Mesothelial cell of epicardium (in vitro differentiated cells): ENCODE measurements around the gene IL7R. TPM values are rescaled to one million over a fixed set of nuclear protein-coding genes. Genes with fewer than 3 reads are reported as not detected.

ENCODE experiments used
- DNase-seq, 2 experiments: peaks; one replicate each; pipeline ENCODE4 v3.0.0; 2021; ENCODE audit warnings: low spot score in 2 of 2; ENCODE audit not compliant: unreplicated experiment in 2 of 2
- H3K27ac Mint-ChIP-seq: 2 replicates; pipeline ENCODE4 v1.8.0; 2021; ENCODE audit warnings: mixed read lengths
- H3K27me3 Mint-ChIP-seq: 2 replicates; pipeline ENCODE4 v1.8.0; 2021; ENCODE audit warnings: low read depth, mixed read lengths
- H3K36me3 Mint-ChIP-seq: 2 replicates; pipeline ENCODE4 v1.8.0; 2021; ENCODE audit warnings: mixed read lengths
- H3K4me1 Mint-ChIP-seq: 2 replicates; pipeline ENCODE4 v1.8.0; 2021; ENCODE audit warnings: mixed read lengths
- H3K4me3 Mint-ChIP-seq: 2 replicates; pipeline ENCODE4 v1.8.0; 2021; ENCODE audit warnings: mild to moderate bottlenecking, moderate library complexity, mixed read lengths
- H3K9me3 Mint-ChIP-seq: 2 replicates; pipeline ENCODE4 v1.8.0; 2021; ENCODE audit warnings: mixed read lengths
- total RNA-seq: library from RNA; stranded (reverse); gene quantifications from 3 replicates; pipeline ENCODE4 v1.2.1, GENCODE V29; 2021
- TF ChIP-seq, protein P1 (sequence below): fragments of 200-600 bp; sonication (generic); IDR thresholded peaks from one replicate; pipeline ENCODE4 v1.5.0; 2021; ENCODE audit warnings: antibody characterized with exemption; ENCODE audit not compliant: unreplicated experiment

Gene IL7R
- total RNA-seq, 1 donor from 2014 or later: 0.13 TPM

DNA sequence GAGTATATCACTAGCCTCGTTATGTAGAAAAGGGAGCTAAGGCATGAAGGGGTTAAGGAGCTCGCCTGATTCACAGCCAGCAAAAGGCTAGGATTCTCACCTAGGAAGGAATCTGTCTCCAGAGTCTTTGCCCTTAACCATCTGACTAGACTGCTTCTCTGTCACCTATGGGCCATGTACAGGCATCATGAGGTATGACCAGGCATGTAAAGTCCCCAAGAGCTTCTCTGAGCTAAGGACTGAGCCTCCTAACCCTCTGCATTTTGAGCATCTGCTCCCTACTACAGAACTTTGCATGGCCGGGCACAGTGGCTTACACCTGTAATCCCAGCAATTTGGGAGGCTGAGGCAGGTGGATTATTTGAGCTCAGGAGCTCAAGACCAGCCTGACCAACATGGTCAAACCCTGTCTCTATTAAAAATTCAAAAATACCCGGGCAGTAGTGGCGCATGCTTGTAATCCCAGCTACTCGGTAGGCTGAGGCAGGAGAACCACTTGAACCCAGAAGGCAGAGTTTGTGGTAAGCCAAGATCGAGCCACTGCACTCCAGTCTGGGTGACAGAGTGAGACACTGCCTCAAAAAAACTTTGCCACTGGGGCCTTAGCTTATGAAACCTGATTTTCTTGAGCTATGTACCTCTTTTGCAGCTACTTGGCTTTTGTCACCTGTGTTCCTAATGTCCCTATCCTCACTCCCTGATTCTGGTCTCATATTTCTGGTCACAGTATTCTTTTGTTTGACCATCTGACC is 33.2 kb upstream of the IL7R start:
- H3K4me1 Mint-ChIP-seq: no peaks in the 10 kb centered on the region
- H3K27ac Mint-ChIP-seq: no peak overlapping the region
- peaks cover 39% of the 10 kb centered on the region for H3K27me3 Mint-ChIP-seq
- H3K4me3 Mint-ChIP-seq: no peak overlapping the region
- H3K9me3 Mint-ChIP-seq: no peaks in the 10 kb centered on the region
- TF ChIP-seq, protein P1, sequence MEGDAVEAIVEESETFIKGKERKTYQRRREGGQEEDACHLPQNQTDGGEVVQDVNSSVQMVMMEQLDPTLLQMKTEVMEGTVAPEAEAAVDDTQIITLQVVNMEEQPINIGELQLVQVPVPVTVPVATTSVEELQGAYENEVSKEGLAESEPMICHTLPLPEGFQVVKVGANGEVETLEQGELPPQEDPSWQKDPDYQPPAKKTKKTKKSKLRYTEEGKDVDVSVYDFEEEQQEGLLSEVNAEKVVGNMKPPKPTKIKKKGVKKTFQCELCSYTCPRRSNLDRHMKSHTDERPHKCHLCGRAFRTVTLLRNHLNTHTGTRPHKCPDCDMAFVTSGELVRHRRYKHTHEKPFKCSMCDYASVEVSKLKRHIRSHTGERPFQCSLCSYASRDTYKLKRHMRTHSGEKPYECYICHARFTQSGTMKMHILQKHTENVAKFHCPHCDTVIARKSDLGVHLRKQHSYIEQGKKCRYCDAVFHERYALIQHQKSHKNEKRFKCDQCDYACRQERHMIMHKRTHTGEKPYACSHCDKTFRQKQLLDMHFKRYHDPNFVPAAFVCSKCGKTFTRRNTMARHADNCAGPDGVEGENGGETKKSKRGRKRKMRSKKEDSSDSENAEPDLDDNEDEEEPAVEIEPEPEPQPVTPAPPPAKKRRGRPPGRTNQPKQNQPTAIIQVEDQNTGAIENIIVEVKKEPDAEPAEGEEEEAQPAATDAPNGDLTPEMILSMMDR: no peak
- no peaks in the 10 kb centered on the region for H3K36me3 Mint-ChIP-seq
- DNase-seq: no peak

DNA sequence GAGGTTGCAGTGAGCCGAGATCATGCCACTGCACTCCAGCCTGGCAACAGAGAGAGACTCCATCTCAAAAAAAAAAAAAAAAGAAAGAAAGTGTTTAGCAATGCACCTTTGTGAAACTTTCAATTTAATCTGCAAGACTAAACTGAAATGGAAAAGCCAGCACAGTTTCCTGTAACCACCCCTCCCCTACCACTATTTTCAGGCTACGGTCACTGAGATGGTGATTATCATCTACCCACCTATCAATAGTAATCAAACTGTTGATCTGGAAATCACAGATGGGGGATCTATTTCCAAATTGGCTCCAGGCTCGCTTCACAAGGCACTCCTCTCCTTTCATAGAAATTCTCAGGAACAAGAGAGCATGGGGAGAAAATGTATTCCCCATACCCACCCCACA is 30.6 kb upstream of the IL7R start:
- Mint-ChIP-seq H3K27ac (no peak overlapping the region), H3K4me3 (no peak overlapping the region), H3K36me3 (no peaks in the 10 kb centered on the region), H3K27me3 (peaks cover 30% of the 10 kb centered on the region), H3K9me3 (no peaks in the 10 kb centered on the region), H3K4me1 (no peaks in the 10 kb centered on the region)
- TF ChIP-seq, protein P1: no peak
- DNase-seq: no peak

DNA sequence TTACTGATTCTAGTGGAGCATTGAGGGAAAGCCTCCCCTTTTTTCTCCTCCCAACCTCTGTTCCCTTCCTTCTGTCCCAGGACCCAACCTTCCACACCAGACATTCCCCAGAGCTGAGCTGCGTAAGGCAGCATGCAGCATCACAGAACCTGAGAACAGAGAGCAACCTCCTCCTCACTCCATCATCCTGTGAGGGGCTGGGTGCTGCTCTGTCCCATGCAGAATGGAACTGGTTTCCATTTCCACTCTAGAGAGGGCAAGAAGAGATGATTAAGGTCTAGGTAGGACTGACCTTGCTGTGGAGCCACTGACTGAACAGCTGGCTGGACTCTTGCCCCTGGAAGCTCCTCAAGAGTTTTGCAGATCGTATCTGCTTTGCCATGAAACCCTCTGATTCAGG is 30.1 kb upstream of the IL7R start:
- no peak for DNase-seq
- H3K4me1 Mint-ChIP-seq: no peaks in the 10 kb centered on the region
- H3K9me3 Mint-ChIP-seq: no peaks in the 10 kb centered on the region
- no peak overlapping the region for H3K27ac Mint-ChIP-seq
- H3K36me3 Mint-ChIP-seq: no peaks in the 10 kb centered on the region
- no peak overlapping the region for H3K4me3 Mint-ChIP-seq
- peaks cover 34% of the 10 kb centered on the region for H3K27me3 Mint-ChIP-seq
- TF ChIP-seq, protein P1: no peak

DNA sequence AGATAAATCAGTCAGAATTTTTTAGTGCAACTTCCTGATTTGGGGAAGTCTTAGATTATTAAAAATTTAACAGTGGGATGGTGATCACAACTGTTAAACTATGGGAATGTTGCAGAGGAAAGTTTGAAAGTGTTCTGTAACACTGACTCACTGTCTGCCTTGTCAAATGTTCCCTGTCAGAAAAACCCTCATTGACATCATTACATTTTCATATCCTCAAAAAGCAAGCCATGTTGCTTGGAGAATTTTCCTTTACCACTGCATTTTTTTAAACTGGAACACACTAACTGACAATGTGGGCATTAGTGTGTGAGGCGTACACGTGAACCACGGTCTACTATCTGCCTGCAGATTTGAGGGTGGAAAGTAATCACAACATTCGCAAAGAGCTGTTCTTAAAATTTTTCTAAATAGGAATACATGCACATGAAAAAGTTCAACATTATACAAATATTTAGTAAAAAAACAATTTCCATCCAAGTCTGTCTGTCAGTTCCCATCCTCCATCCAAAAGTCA is 28.6 kb upstream of the IL7R start:
- Mint-ChIP-seq H3K36me3 (no peaks in the 10 kb centered on the region), H3K4me1 (no peaks in the 10 kb centered on the region), H3K27me3 (peaks cover 31% of the 10 kb centered on the region), H3K9me3 (no peaks in the 10 kb centered on the region), H3K4me3 (no peak overlapping the region), H3K27ac (no peak overlapping the region)
- TF ChIP-seq, protein P1: no peak
- no peak for DNase-seq

DNA sequence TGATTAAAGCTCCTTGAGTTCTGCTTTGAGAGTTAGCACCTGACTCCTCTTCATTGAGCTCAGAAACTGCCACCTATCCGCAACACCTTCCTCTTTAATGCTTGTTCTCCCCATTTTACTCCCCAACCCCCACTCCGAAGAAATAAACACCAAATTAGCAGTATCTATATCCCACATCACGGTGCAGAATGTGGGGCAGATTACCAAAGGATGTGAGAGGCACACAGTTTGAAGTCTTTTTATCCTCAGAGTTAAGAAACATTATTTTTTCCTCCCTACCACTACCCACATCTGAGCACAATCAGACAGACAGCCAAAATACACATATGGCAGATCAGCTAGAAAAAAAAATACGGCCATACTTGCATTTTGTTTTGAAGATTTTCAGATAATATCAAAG is 26.1 kb upstream of the IL7R start:
- Mint-ChIP-seq H3K27ac (no peak overlapping the region), H3K36me3 (no peaks in the 10 kb centered on the region), H3K4me1 (no peaks in the 10 kb centered on the region), H3K9me3 (no peaks in the 10 kb centered on the region), H3K27me3 (peaks cover 30% of the 10 kb centered on the region), H3K4me3 (no peak overlapping the region)
- DNase-seq: no peak
- TF ChIP-seq, protein P1: no peak
